ENCODE results near the gene PIAS1.

Gene PIAS1

DNA sequence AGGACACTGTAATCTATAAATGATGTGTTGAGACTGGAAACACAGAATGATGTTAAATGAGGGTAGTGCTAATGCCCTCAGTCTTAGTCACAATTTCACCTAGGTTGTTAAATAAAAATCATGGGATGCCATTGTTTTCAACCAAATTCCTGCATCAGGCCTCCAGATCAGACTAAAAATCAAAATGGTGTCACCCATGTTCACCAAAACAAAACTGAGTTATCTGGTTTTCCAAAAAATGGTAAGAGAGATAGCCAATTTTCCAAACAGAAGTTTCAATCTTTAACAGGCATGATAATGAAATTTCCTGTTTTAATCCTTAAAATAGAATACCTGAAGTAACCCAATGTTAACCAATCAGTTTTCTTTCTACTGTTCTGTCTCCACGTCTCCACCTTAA lies 2.2 kb upstream of the PIAS1 start:
- peaks cover 26% of the 10 kb centered on the region for H3K79me2 ChIP-seq (ENCODE audit: insufficient read depth, low read length)
- H3K27me3 ChIP-seq (ENCODE audit: low read length): no peaks in the 10 kb centered on the region
- H3K9me2 ChIP-seq (replicated peaks; ENCODE audit: insufficient read depth, low read length): no peaks in the 10 kb centered on the region
- H3K9me3 ChIP-seq (ENCODE audit: insufficient read depth, low read length): no peaks in the 10 kb centered on the region
- peaks cover 13% of the 10 kb centered on the region for H4K20me1 ChIP-seq (ENCODE audit: low read depth, low read length)
- no peaks in the 10 kb centered on the region for H3K36me3 ChIP-seq (ENCODE audit: low read length)
- no peak overlapping the region for H3K27ac ChIP-seq (ENCODE audit: low read depth, low read length)
- no peak overlapping the region for H3K9ac ChIP-seq (ENCODE audit: low read length)
- no peak overlapping the region for H3K4me2 ChIP-seq (ENCODE audit: low read depth, low read length, poor library complexity, severe bottlenecking)
- H2AFZ ChIP-seq (ENCODE audit: low read depth, low read length, severe bottlenecking): no peak overlapping the region
- TF ChIP-seq EZH2phosphoT487 (conservative IDR thresholded peaks at IDR 0.05; ENCODE audit: low read length): no peak
- TF ChIP-seq, protein P1, sequence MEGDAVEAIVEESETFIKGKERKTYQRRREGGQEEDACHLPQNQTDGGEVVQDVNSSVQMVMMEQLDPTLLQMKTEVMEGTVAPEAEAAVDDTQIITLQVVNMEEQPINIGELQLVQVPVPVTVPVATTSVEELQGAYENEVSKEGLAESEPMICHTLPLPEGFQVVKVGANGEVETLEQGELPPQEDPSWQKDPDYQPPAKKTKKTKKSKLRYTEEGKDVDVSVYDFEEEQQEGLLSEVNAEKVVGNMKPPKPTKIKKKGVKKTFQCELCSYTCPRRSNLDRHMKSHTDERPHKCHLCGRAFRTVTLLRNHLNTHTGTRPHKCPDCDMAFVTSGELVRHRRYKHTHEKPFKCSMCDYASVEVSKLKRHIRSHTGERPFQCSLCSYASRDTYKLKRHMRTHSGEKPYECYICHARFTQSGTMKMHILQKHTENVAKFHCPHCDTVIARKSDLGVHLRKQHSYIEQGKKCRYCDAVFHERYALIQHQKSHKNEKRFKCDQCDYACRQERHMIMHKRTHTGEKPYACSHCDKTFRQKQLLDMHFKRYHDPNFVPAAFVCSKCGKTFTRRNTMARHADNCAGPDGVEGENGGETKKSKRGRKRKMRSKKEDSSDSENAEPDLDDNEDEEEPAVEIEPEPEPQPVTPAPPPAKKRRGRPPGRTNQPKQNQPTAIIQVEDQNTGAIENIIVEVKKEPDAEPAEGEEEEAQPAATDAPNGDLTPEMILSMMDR (IDR thresholded peaks at IDR 0.05; ENCODE audit: insufficient read depth, low read length, poor library complexity, severe bottlenecking): no peak
- no peak overlapping the region for H3K4me3 ChIP-seq (ENCODE audit: insufficient read depth, low read length, poor library complexity, severe bottlenecking)
- peaks cover 7% of the 10 kb centered on the region; the same call in 1 of the 2 replicates for H3F3A ChIP-seq (ENCODE audit: insufficient read depth)

DNA sequence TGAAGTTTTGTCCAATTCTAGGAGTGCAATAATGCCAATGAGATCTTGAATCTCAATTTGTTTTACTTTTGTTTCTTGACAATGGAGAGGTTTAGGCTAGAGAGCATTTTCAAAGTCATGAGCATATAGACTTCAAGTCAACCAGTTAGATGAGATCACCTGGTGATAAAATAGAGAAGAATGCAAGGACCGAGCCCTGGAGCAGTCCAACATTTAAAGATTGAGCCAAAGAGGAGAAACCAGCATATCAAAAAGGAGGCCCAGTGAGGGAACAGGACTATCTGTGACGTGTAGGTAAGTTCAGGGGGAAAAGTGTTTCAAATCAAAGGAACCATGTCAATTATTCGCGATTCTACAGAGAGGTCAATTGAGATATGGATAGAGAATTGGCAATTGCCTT lies 1.7 kb upstream of the PIAS1 start:
- H3K9ac ChIP-seq (ENCODE audit: low read length): no peak overlapping the region
- H3K36me3 ChIP-seq (ENCODE audit: low read length): no peaks in the 10 kb centered on the region
- H3K27me3 ChIP-seq (ENCODE audit: low read length): no peaks in the 10 kb centered on the region
- no peak overlapping the region for H3K4me3 ChIP-seq (ENCODE audit: insufficient read depth, low read length, poor library complexity, severe bottlenecking)
- peaks cover 18% of the 10 kb centered on the region for H4K20me1 ChIP-seq (ENCODE audit: low read depth, low read length)
- H3K4me2 ChIP-seq (ENCODE audit: low read depth, low read length, poor library complexity, severe bottlenecking): no peak overlapping the region
- H3K79me2 ChIP-seq (ENCODE audit: insufficient read depth, low read length): peaks cover 31% of the 10 kb centered on the region
- no peaks in the 10 kb centered on the region for H3K9me2 ChIP-seq (replicated peaks; ENCODE audit: insufficient read depth, low read length)
- peaks cover 11% of the 10 kb centered on the region; the same call in 1 of the 2 replicates for H3F3A ChIP-seq (ENCODE audit: insufficient read depth)
- H2AFZ ChIP-seq (ENCODE audit: low read depth, low read length, severe bottlenecking): no peak overlapping the region
- H3K27ac ChIP-seq (ENCODE audit: low read depth, low read length): no peak overlapping the region
- no peaks in the 10 kb centered on the region for H3K9me3 ChIP-seq (ENCODE audit: insufficient read depth, low read length)
- TF ChIP-seq EZH2phosphoT487 (conservative IDR thresholded peaks at IDR 0.05; ENCODE audit: low read length): no peak
- TF ChIP-seq, protein P1 (IDR thresholded peaks at IDR 0.05; ENCODE audit: insufficient read depth, low read length, poor library complexity, severe bottlenecking): no peak

DNA sequence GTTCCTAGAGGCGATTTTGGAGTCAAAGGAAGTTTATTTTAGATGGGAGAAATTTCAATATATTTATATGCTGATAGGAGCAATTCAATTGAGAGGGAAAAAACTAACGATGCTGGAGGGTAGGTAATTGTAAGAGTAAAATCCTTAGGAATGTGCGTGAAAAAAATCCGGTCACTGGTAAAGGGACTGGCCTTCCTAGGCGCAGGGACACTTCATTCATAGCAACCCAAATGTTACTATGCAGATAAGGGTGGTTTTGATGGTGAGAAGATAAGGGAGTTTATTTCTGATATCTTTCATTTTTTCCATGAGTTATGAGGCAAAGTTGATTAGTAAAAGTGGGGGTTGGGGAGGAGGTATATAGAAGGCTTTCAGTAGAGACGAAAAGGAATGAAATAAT lies 1.1 kb upstream of the PIAS1 start:
- Histone ChIP-seq H3K27me3 (ENCODE audit: low read length) (no peaks in the 10 kb centered on the region), H3K4me3 (ENCODE audit: insufficient read depth, low read length, poor library complexity, severe bottlenecking) (no peak overlapping the region), H3K79me2 (ENCODE audit: insufficient read depth, low read length) (peaks cover 37% of the 10 kb centered on the region), H2AFZ (ENCODE audit: low read depth, low read length, severe bottlenecking) (peak overlapping the region; percentile 87), H3K36me3 (ENCODE audit: low read length) (no peaks in the 10 kb centered on the region), H4K20me1 (ENCODE audit: low read depth, low read length) (peaks cover 23% of the 10 kb centered on the region), H3K9me2 (replicated peaks; ENCODE audit: insufficient read depth, low read length) (no peaks in the 10 kb centered on the region), H3F3A (ENCODE audit: insufficient read depth) (peaks cover 11% of the 10 kb centered on the region; the same call in 1 of the 2 replicates), H3K27ac (ENCODE audit: low read depth, low read length) (no peak overlapping the region), H3K4me2 (ENCODE audit: low read depth, low read length, poor library complexity, severe bottlenecking) (no peak overlapping the region), H3K9ac (ENCODE audit: low read length) (no peak overlapping the region), H3K9me3 (ENCODE audit: insufficient read depth, low read length) (no peaks in the 10 kb centered on the region)
- TF ChIP-seq EZH2phosphoT487 (conservative IDR thresholded peaks at IDR 0.05; ENCODE audit: low read length): no peak
- TF ChIP-seq, protein P1 (IDR thresholded peaks at IDR 0.05; ENCODE audit: insufficient read depth, low read length, poor library complexity, severe bottlenecking): no peak

All from SU-DHL-6 (cell line).